ENCODE measurements around the gene TUBA3D.
"Not testable (repeated sequence)": the region's sequence is repeated elsewhere in the genome, so short reads cannot be mapped to it uniquely, and the experiment has no call there.

DNA sequence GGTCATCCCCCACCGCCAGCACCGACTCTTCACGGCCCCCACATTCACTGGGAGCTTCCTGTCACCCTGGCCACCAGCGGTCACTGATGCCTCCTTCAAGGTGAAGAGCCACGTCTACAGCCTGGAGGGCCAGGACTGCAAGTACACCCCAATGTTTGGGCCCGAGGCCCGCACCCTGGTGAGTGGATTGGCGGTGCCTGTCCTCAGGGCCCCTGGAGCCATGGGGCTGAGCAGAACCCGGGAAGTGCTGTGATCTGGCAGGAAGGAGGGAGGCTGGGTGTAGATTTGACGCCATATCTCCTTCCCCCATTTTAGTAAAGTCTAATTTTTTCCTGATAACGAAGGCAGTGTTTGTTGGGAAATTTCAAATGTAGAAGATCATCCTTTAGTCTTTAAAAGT is 42.6 kb downstream of the TUBA3D start:
- TF ChIP-seq, protein P1, sequence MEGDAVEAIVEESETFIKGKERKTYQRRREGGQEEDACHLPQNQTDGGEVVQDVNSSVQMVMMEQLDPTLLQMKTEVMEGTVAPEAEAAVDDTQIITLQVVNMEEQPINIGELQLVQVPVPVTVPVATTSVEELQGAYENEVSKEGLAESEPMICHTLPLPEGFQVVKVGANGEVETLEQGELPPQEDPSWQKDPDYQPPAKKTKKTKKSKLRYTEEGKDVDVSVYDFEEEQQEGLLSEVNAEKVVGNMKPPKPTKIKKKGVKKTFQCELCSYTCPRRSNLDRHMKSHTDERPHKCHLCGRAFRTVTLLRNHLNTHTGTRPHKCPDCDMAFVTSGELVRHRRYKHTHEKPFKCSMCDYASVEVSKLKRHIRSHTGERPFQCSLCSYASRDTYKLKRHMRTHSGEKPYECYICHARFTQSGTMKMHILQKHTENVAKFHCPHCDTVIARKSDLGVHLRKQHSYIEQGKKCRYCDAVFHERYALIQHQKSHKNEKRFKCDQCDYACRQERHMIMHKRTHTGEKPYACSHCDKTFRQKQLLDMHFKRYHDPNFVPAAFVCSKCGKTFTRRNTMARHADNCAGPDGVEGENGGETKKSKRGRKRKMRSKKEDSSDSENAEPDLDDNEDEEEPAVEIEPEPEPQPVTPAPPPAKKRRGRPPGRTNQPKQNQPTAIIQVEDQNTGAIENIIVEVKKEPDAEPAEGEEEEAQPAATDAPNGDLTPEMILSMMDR (conservative IDR thresholded peaks at IDR 0.05 in 1 of 2, IDR thresholded peaks at IDR 0.05 in 1 of 2; ENCODE audit: low read depth in 1 of 2, low read length in 2 of 2) = not testable (repeated sequence)
- TF ChIP-seq EZH2 (IDR thresholded peaks at IDR 0.05; ENCODE audit: low read length, missing control alignments) = not testable (repeated sequence)

All from fibroblast of lung (primary cell).